GM12801 (cell line): ENCODE measurements around the gene SMYD3.

Source experiments
- CTCF ChIP-seq: IDR thresholded peaks from one replicate; pipeline ENCODE4 v1.5.1; 2011; ENCODE audit warnings: control low read depth; ENCODE audit not compliant: insufficient read length; ENCODE audit errors: extremely low read depth

Gene SMYD3

GRCh38 chr1:245987577-245987976 is 519.5 kb downstream of the SMYD3 start:
- TF ChIP-seq CTCF = no peak

GRCh38 chr1:245987219-245987545 is 519.9 kb downstream of the SMYD3 start:
- no peak for TF ChIP-seq CTCF

GRCh38 chr1:245986404-245987218 is 520.5 kb downstream of the SMYD3 start:
- no peak for TF ChIP-seq CTCF

GRCh38 chr1:245984390-245985155 is 522.5 kb downstream of the SMYD3 start:
- TF ChIP-seq CTCF = no peak

- TF ChIP-seq CTCF = no peak
These were observed 523.6 kb downstream of the SMYD3 start for GRCh38 chr1:245983294-245983967.

GRCh38 chr1:245979589-245979988 is 527.5 kb downstream of the SMYD3 start:
- no peak for TF ChIP-seq CTCF

- TF ChIP-seq CTCF = no peak
These were observed 528.2 kb downstream of the SMYD3 start for GRCh38 chr1:245978915-245979314.
